Endothelial cell (in vitro differentiated cells): ENCODE data around the gene LRP6. TPM values are rescaled to one million over a fixed set of nuclear protein-coding genes. Genes with fewer than 3 reads are reported as not detected.
"Not testable (repeated sequence)": the region's sequence is repeated elsewhere in the genome, so short reads cannot be mapped to it uniquely, and the experiment has no call there.

Experiments used
- DNase-seq: peaks from one replicate; pipeline ENCODE4 v3.0.0; 2021; ENCODE audit warnings: low spot score
- H3K27ac Mint-ChIP-seq: one replicate; pipeline ENCODE4 v1.8.0; 2021; ENCODE audit warnings: mixed read lengths, inconsistent platforms; ENCODE audit not compliant: unreplicated experiment
- H3K27me3 Mint-ChIP-seq: one replicate; pipeline ENCODE4 v1.8.0; 2021; ENCODE audit warnings: mild to moderate bottlenecking, moderate library complexity, mixed read lengths, inconsistent platforms; ENCODE audit not compliant: unreplicated experiment
- H3K36me3 Mint-ChIP-seq: one replicate; pipeline ENCODE4 v1.8.0; 2021; ENCODE audit warnings: mild to moderate bottlenecking, low read depth, mixed read lengths, inconsistent platforms; ENCODE audit not compliant: unreplicated experiment
- H3K4me1 Mint-ChIP-seq: one replicate; pipeline ENCODE4 v1.8.0; 2021; ENCODE audit warnings: mild to moderate bottlenecking, mixed read lengths, inconsistent platforms; ENCODE audit not compliant: unreplicated experiment
- H3K4me3 Mint-ChIP-seq: one replicate; pipeline ENCODE4 v1.8.0; 2021; ENCODE audit warnings: mild to moderate bottlenecking, mixed read lengths, inconsistent platforms; ENCODE audit not compliant: unreplicated experiment
- H3K9me3 Mint-ChIP-seq: one replicate; pipeline ENCODE4 v1.8.0; 2021; ENCODE audit warnings: mixed read lengths, inconsistent platforms; ENCODE audit not compliant: unreplicated experiment
- total RNA-seq: library from RNA; stranded (reverse); fragmentation: NEBNext Ultra II Directional; extraction: Animal tissue kit (Norgen Biotek cat#: 25700); gene quantifications from one replicate; pipeline ENCODE4 v1.2.1, GENCODE V29; 2021; ENCODE audit not compliant: unreplicated experiment
- TF ChIP-seq, protein P1 (sequence below): fragments of 200-600 bp; sonication (generic); IDR thresholded peaks from one replicate; pipeline ENCODE4 v1.5.0; 2021; ENCODE audit warnings: antibody characterized with exemption; ENCODE audit not compliant: unreplicated experiment

LRP6 gene
- total RNA-seq, 1 donor from 2014 or later = 82.9 TPM

DNA sequence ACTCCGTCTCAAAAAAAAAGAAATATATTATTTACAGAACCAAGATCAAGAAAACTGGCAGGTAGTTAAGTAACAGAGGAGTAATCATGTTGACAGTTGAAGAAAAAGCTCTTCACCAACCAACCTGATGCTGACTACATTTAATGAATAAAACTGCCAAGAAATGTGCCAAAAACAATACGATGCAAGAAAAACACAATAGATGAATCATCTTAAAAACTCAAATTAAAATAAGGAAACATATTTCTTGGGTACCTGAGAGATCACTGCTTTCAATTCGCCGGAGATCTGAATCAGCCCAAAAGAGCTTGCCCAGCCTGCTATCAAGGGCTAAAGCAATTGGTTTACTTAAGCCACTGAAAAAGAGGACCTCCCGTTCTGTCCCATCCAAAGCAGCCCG is 119.7 kb downstream of the LRP6 start:
- H3K4me1 Mint-ChIP-seq = peaks cover 11% of the 10 kb centered on the region
- H3K27ac Mint-ChIP-seq = no peak overlapping the region
- DNase-seq = no peak
- H3K27me3 Mint-ChIP-seq = peaks cover 3% of the 10 kb centered on the region
- no peaks in the 10 kb centered on the region for H3K9me3 Mint-ChIP-seq
- TF ChIP-seq, protein P1, sequence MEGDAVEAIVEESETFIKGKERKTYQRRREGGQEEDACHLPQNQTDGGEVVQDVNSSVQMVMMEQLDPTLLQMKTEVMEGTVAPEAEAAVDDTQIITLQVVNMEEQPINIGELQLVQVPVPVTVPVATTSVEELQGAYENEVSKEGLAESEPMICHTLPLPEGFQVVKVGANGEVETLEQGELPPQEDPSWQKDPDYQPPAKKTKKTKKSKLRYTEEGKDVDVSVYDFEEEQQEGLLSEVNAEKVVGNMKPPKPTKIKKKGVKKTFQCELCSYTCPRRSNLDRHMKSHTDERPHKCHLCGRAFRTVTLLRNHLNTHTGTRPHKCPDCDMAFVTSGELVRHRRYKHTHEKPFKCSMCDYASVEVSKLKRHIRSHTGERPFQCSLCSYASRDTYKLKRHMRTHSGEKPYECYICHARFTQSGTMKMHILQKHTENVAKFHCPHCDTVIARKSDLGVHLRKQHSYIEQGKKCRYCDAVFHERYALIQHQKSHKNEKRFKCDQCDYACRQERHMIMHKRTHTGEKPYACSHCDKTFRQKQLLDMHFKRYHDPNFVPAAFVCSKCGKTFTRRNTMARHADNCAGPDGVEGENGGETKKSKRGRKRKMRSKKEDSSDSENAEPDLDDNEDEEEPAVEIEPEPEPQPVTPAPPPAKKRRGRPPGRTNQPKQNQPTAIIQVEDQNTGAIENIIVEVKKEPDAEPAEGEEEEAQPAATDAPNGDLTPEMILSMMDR = no peak
- no peak overlapping the region for H3K4me3 Mint-ChIP-seq
- H3K36me3 Mint-ChIP-seq = peaks cover 38% of the 10 kb centered on the region

DNA sequence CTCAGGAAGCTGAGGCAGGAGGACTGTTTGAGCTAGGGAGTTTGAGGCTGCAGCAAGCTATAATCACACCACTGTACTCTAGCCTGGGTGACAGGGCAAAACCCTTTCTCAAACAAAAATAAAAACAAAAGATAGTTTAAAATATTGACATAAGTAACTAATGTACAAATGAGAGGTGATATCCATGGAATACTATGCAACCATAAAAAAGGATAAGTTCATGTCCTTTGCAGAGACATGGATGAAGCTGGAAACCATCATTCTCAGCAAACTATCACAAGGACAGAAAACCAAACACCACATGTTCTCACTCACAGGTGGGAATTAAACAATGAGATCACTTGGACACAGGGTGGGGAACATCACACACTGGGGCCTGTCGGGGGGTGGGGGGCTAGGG is 122.3 kb downstream of the LRP6 start:
- H3K27me3 Mint-ChIP-seq, H3K4me3 Mint-ChIP-seq, H3K27ac Mint-ChIP-seq, H3K9me3 Mint-ChIP-seq, DNase-seq: not testable (repeated sequence)
- Mint-ChIP-seq H3K4me1 (peaks cover 33% of the 10 kb centered on the region), H3K36me3 (peaks cover 34% of the 10 kb centered on the region)

DNA sequence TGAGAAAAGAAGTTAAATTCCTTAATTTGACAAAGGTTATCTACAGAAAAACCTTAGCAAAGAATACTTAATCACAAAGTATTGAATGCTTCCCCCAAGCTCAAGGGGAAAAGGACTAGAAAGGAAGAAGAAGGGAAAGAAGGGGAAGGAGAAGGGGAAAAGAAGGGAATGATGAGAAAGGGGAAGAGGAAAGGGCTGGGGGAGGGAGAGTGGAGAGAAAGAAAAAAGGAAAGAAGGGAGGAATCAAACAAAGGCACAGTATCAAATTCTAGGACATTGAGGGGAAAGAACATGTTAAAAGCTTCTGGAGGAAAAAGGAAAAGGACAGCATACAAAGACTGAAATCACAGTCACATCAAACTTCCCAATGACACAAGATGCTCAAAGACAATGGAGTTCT is 125.8 kb downstream of the LRP6 start:
- TF ChIP-seq, protein P1 = no peak
- Mint-ChIP-seq H3K4me3 (no peak overlapping the region), H3K9me3 (no peaks in the 10 kb centered on the region), H3K27ac (peak overlapping the region; percentile 83), H3K36me3 (peaks cover 24% of the 10 kb centered on the region), H3K4me1 (peaks cover 43% of the 10 kb centered on the region), H3K27me3 (peaks cover 6% of the 10 kb centered on the region)
- no peak for DNase-seq

DNA sequence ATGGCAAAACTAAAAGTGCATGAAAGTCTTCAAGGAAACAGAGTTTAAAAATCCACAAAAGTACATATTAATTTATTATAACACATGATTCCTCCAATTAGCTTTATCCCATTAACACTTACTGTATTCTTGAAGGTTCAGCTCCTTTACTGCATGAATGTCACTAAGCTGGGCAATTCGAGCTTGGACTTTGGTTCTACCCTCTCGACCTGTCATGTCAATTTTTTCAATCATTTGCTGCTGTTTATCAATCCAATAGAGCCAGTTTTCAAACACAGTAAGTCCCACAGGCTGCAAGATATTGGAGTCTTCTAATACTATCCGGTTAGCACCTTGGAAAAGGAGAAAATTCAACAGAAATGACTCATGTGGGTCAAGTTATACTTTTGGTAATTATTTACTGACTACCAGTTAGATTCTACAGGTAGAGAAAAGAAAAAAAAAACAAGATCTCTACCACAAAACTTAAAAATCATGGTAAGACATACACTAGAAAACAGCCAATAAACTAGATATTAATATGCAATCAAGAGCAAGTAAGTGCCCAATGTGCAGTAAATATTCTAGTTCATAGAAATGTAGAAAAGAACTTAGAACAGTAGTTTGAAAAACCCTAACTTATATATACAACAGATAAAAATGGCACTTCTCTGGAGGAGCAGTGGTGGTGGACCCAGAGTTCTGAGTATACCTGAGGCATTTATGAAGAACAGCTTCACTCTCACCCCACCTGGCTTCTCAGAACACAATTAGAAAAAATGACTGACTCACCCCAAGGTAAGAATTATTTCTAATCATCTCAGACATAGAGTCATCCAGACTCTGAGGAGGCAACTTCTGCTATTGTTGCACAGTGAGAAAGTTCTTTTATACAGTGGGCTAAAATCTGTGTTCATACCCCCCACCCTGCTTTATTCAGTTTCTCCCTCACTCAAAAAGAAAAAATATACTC is 128.4 kb downstream of the LRP6 start:
- Mint-ChIP-seq H3K4me1 (peaks cover 50% of the 10 kb centered on the region), H3K36me3 (peaks cover 27% of the 10 kb centered on the region), H3K9me3 (no peaks in the 10 kb centered on the region), H3K27ac (no peak overlapping the region), H3K27me3 (peaks cover 6% of the 10 kb centered on the region), H3K4me3 (no peak overlapping the region)
- TF ChIP-seq, protein P1 = no peak
- no peak for DNase-seq

DNA sequence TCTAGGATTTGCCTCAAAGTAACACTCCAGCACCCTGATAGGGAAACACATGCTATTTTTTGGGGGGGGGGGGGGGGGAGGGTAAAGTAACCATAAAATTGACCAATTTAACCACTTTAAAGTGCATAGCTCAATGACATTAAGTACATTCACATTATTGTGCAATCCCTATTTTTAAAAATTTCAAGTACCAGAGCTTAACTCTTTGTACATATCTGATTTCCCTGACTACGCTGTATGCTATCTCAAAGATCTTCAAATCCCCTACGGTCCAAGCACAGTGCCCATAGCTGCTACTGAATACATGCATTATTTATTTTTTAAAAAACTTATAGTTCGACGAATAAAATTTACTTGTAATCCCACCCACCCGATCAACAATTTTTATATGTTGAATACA is 133.1 kb downstream of the LRP6 start:
- H3K9me3 Mint-ChIP-seq = no peaks in the 10 kb centered on the region
- no peak overlapping the region for H3K4me3 Mint-ChIP-seq
- H3K27ac Mint-ChIP-seq = no peak overlapping the region
- H3K36me3 Mint-ChIP-seq = peaks cover 34% of the 10 kb centered on the region
- no peak for DNase-seq
- H3K27me3 Mint-ChIP-seq = peaks cover 4% of the 10 kb centered on the region
- H3K4me1 Mint-ChIP-seq = peaks cover 20% of the 10 kb centered on the region
- TF ChIP-seq, protein P1 = no peak
